Non-pigmented ciliary epithelial cell (primary cell): ENCODE data around the gene OR4K13.

Experiments
- DNase-seq: peaks from one replicate; pipeline ENCODE4 v3.0.0-alpha.2; 2010; ENCODE audit warnings: low read depth

OR4K13 gene, protein sequence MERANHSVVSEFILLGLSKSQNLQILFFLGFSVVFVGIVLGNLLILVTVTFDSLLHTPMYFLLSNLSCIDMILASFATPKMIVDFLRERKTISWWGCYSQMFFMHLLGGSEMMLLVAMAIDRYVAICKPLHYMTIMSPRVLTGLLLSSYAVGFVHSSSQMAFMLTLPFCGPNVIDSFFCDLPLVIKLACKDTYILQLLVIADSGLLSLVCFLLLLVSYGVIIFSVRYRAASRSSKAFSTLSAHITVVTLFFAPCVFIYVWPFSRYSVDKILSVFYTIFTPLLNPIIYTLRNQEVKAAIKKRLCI

DNA sequence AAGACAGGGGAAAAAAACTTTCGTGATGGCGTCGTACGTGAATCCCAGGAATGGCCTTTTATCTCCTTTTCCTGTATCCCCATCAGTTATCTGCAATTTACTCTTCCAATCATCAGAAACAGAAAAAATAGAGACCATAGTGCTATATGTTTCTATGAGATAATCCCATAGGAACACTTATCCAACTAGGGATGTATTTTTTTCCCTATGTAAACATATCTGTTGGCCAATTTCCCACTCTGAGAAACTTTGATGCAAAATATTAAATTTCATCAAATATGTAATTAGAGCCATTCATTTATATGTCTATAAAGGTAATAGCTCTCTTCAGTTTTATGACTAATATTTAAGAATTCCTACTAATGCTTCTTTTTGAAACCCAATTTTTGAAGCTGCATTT, at the start of gene OR4K13:
Gene OR4K13 (minus strand): TSS at position 101 of the 400 bp plus-strand sequence. CDS start 1,280 bp downstream, outside the sequence.
- DNase-seq: no peak

DNA sequence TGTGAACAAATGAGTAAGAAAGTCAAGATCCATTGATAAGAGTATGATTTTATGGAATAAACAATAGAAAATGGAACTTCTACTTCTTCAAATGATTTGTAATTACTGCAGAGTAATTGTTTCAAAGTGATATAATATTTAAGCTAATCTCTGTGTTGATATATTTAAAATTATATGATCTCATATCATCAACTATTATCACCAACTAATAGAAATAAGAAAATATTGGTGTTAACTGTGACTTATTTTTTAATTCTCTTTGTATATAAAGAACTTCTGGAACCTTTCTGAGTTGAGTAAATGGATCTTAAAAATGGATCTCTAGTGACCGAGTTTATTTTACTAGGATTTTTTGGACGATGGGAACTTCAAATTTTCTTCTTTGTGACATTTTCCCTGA, 23.9 kb upstream of the OR4K13 start, which contains the start of gene OR4L1:
Gene OR4L1 (plus strand): TSS at position 301 of the 400 bp plus-strand sequence. CDS start 0 bp downstream, at position 301.
- no peak for DNase-seq

DNA sequence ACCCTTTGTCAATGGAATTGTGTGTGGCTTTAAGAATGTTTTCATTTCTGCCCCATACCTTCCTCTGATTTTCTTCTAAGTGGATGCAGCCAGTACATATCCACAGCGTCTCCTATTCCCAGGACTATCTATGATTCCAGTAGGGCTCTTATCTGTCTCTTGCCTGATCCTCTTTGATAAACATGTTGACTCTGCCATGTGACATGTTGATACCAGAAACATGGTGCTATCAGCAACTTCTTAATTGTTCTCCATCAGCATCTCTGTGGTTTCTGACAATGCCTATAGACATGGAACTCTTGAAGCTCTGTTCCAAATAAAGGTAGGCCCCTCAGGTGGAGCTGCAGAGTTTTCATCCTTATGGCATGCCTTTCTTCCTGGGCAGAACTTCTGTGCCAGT, 12.4 kb upstream of the OR4K13 start:
- DNase-seq: no peak

DNA sequence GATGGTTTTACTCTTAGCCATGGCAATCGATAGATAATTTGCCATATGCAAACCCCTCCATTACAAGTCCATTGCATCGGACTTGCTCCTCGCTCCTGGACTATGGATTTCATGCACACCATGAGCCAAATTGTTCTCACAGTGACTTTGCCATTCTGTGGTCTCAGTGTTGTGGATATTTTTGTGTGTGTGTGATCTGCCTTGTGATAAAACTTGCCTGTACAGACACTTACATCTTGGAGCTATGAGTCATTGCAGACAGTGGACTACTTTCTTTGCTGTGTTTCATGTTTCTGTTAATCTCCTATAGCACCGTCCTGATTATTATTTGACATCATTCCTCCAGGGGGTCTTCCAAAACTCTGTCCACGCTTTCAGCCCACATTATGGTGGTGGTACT, 8.4 kb upstream of the OR4K13 start:
- DNase-seq: no peak

DNA sequence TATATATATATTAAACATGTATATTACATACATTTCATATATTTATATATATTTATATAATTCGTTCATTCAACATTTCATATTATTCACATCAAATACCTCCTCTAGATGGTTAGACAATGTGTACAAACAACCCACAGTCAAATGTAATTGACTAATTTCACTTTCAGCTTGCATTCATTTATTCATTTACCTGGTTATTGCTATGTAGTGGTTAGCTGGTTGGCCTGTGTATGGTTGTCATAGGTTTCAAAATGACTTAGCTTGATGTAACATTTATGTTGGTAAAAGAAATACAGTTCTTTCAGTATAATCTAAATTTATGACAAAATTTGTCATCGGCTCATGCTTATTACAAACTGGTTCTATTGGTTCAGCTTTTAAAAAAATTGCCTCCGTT, 389 bp downstream of the OR4K13 start:
- no peak for DNase-seq

DNA sequence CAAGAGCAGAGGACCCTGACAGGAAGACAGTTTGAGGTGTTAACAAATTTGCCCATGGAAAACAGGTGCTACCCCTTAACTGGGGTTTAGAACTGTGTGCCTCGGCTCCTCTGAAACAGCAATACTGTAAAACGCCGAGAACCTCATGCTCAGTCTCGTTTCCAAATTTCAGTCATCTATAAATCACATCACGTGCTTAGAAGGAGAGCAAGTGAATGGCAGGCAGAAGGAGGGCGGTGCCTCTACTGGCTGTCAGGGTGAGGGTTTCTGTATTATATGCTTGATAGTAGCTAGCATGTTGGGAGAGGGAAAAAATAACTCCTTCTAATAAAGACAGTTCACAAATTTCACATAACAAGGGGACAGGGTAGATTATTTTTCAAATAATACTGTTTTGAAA, 4.8 kb downstream of the OR4K13 start:
- DNase-seq: no peak

DNA sequence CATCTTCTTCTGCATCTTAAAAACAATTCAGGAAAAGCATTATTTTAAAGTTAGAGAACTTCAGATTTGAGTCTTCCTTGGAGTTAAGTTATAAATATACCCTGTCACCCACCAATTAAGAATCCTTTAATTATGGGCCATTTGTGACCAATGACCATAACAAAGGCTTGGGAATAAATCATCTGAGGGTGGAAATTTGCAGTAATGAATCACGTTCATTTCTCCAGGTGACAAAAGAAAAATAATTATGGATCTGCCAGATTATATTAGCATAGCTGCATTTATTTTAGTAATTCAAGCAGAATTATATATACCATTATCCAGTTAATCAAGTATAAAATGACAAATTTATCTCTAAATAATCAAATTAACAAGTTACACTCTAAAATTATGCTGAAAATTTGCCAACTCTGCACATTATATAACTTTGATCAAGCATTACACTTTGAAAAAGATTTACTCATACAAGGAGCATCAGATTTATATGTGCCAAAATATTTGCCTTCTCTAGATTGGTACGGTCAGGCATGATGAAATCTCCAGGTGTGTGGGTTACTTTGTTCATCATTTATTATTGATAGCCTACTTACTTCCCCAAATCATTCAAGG, 16.5 kb downstream of the OR4K13 start, which contains the start of gene OR4K14:
Gene OR4K14 (minus strand): TSS at position 51 of the 609 bp plus-strand sequence. CDS start 4,114 bp downstream, outside the sequence.
- DNase-seq: no peak

DNA sequence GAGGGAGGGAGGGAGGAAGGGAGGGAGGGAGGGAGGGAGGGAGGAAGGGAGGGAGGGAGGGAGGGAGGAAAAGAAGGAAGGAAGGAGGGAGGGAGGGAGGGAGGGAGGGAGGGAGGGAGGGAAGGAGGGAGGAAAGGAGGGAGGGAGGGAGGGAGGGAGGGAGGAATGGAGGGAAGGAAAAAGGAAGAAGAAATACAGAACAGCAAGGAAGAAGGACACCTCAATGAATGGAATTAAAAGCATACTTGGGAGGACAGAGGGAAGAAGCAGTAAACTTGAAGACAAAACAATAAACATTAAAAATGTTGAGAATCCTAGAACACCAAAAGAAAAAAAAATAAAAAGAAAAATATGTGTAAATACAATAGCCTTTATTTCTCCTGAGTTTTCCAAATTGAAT, 27.7 kb downstream of the OR4K13 start:
- no peak for DNase-seq

DNA sequence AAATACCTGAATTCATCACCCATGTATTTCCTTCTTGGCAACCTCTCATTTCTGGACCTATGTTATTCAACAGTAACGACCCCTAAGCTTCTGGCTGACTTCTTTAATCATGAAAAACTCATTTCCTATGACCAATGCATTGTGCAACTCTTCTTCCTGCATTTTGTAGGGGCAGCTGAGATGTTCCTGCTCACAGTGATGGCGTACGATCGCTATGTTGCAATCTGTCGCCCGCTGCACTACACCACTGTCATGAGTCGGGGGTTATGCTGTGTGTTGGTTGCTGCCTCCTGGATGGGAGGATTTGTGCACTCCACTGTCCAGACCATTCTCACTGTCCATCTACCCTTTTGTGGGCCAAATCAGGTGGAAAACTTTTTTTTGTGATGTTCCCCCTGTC, 33.5 kb downstream of the OR4K13 start:
- DNase-seq: no peak

DNA sequence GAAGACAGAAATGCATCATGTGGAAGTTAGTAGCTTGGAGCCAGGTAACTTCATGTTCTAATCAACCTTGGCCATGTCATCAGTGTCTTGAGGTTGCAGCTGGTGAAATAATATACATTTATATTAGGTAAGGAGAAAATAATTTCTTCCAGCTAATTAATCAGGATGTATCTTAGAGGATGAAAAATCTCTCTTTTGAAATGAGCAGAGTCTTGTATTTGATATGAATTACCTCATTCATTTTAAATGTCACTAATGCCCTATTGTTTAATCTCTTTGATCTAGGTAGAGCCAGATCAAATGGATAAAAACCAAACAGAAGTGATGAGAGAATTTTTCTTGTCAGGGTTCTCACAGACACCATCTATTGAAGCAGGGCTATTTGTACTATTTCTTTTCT, 34.0 kb downstream of the OR4K13 start, which contains the start of gene OR4Q2:
Gene OR4Q2 (plus strand): TSS at position 301 of the 400 bp plus-strand sequence.
- no peak for DNase-seq

DNA sequence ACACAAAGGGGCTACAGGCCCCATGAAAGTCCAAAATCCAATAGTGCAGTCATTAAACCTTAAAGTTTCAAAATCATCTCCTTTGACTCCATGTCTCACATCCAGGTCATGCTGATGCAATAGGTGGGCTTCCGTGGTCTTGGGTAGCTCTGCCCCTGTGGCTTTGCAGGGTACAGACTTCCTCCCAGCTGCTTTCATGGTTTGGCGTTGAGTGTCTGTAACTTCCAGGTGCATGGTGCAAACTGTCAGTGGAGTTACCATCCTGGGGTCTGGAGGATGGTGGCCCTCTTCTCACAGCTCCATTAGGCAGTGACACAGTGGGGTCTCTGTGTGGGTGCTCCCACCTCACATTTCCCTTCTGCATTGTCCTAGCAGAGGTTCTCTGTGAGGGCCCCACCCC, 42.4 kb downstream of the OR4K13 start:
- DNase-seq: no peak
